Neural cell (in vitro differentiated cells): Measurements from ENCODE around the gene FAM234A. TPM values are rescaled to one million over a fixed set of nuclear protein-coding genes. Genes with fewer than 3 reads are reported as not detected.

Experiments
- H2AFZ ChIP-seq: fragments of 200-600, 300-800 bp; sonication (generic), shearing (Covaris generic); 2 replicates; pipeline ENCODE4 v1.6.0; 2014; ENCODE audit warnings: low read depth, mild to moderate bottlenecking, antibody characterized with exemption, low read length, moderate library complexity
- H3F3A ChIP-seq: fragments of 200-600 bp; shearing (Covaris generic); 2 replicates; pipeline ENCODE4 v1.6.1; 2016; ENCODE audit warnings: mild to moderate bottlenecking, moderate library complexity, mixed read lengths, antibody characterized with exemption, low read length; ENCODE audit not compliant: insufficient read depth, poor library complexity, severe bottlenecking
- H3K27ac ChIP-seq: fragments of 200-600, 300-800 bp; sonication (generic), shearing (Covaris generic); 2 replicates; pipeline ENCODE4 v1.5.1; 2014; ENCODE audit warnings: mild to moderate bottlenecking, low read length, moderate library complexity
- H3K27me3 ChIP-seq: fragments of 300-800, 200-600 bp; sonication (generic), shearing (Covaris generic); 2 replicates; pipeline ENCODE4 v1.6.0; 2014; ENCODE audit warnings: mild to moderate bottlenecking, low read depth, low read length, moderate library complexity; ENCODE audit not compliant: insufficient read depth
- H3K36me3 ChIP-seq: fragments of 300-800, 200-600 bp; sonication (generic), shearing (Covaris generic); 2 replicates; pipeline ENCODE4 v1.5.1; 2014; ENCODE audit warnings: mild to moderate bottlenecking, antibody characterized with exemption, low read length, moderate library complexity; ENCODE audit not compliant: insufficient read depth
- H3K4me2 ChIP-seq: fragments of 300-800, 200-600 bp; sonication (generic), shearing (Covaris generic); 2 replicates; pipeline ENCODE4 v1.6.0; 2014; ENCODE audit warnings: mild to moderate bottlenecking, low read length
- H3K4me3 ChIP-seq: fragments of 300-800, 200-600 bp; sonication (generic), shearing (Covaris generic); 2 replicates; pipeline ENCODE4 v1.5.1; 2014; ENCODE audit warnings: mild to moderate bottlenecking, low read length, moderate library complexity
- H3K79me2 ChIP-seq: fragments of 200-600 bp; shearing (Covaris generic); replicated peaks from 2 replicates; pipeline ENCODE4 v1.6.0; 2014; ENCODE audit warnings: mild to moderate bottlenecking, low read length, moderate library complexity; ENCODE audit not compliant: insufficient read depth
- H3K9ac ChIP-seq: fragments of 300-800, 200-600 bp; sonication (generic), shearing (Covaris generic); 2 replicates; pipeline ENCODE4 v1.6.1; 2016; ENCODE audit warnings: mild to moderate bottlenecking, low read length, mixed read lengths
- H3K9me2 ChIP-seq: fragments of 200-600 bp; shearing (Covaris generic); 2 replicates; pipeline ENCODE4 v1.6.1; 2016; ENCODE audit warnings: mild to moderate bottlenecking, low read length, mixed read lengths; ENCODE audit not compliant: insufficient read depth
- H3K9me3 ChIP-seq: fragments of 200-600, 300-800 bp; sonication (generic), shearing (Covaris generic); 2 replicates; pipeline ENCODE4 v1.6.1; 2016; ENCODE audit warnings: mild to moderate bottlenecking, mixed run types, low read length, moderate library complexity, mixed read lengths
- H4K20me1 ChIP-seq: fragments of 200-600 bp; shearing (Covaris generic); 2 replicates; pipeline ENCODE4 v1.6.1; 2016; ENCODE audit warnings: mild to moderate bottlenecking, mixed run types; ENCODE audit not compliant: insufficient read depth
- EP300 ChIP-seq: fragments of 450-650 bp; conservative IDR thresholded peaks from 2 replicates; pipeline ENCODE4 v1.6.1; 2014; ENCODE audit warnings: antibody characterized with exemption, mild to moderate bottlenecking, moderate library complexity; ENCODE audit not compliant: poor library complexity, severe bottlenecking
- EZH2 ChIP-seq: fragments of 200-600, 300-800 bp; shearing (Covaris generic), sonication (generic); IDR thresholded peaks from 2 replicates; pipeline ENCODE4 v1.6.1; 2014; ENCODE audit warnings: antibody characterized with exemption, low read length, borderline replicate concordance, mild to moderate bottlenecking; ENCODE audit not compliant: insufficient read depth, poor library complexity, severe bottlenecking
- MXI1 ChIP-seq: fragments of 450-650 bp; conservative IDR thresholded peaks from 2 replicates; pipeline ENCODE4 v1.6.1; 2014; ENCODE audit warnings: antibody characterized with exemption, mild to moderate bottlenecking; ENCODE audit not compliant: poor library complexity, severe bottlenecking
- POLR2AphosphoS5 ChIP-seq: IDR thresholded peaks from 2 replicates; pipeline ENCODE4 v1.6.1; 2012
- RAD21 ChIP-seq: fragments of 450-650 bp; conservative IDR thresholded peaks from 2 replicates; pipeline ENCODE4 v1.6.1; 2014; ENCODE audit warnings: antibody characterized with exemption, mild to moderate bottlenecking, moderate library complexity
- SMC3 ChIP-seq: fragments of 450-650 bp; conservative IDR thresholded peaks from 2 replicates; pipeline ENCODE4 v1.6.1; 2014; ENCODE audit warnings: antibody characterized with exemption, mild to moderate bottlenecking, moderate library complexity; ENCODE audit not compliant: poor library complexity
- TAF1 ChIP-seq: IDR thresholded peaks from 2 replicates; pipeline ENCODE4 v1.6.1; 2012; ENCODE audit warnings: low read depth
- polyA plus RNA-seq: library from polyadenylated mRNA; depleted of rRNA; stranded (reverse); fragments of >200 nt; gene quantifications from 2 replicates; pipeline ENCODE4 v1.2.3, GENCODE V29; 2014
- TF ChIP-seq, protein P1 (sequence below): fragments of 450-650 bp; IDR thresholded peaks from 2 replicates; pipeline ENCODE4 v1.5.1; 2014; ENCODE audit warnings: antibody characterized with exemption, mild to moderate bottlenecking, moderate library complexity; ENCODE audit not compliant: poor library complexity, severe bottlenecking
- TF ChIP-seq, protein P2 (sequence below): IDR thresholded peaks from 2 replicates; pipeline ENCODE4 v1.6.1; 2012; ENCODE audit warnings: borderline replicate concordance

Gene FAM234A
- polyA plus RNA-seq, 1 donor from 2014 or later, result 29.9 TPM

GRCh38 chr16:272633-273546, 38.3 kb downstream of the FAM234A start:
- no peak overlapping the region for H3K4me2 ChIP-seq
- no peaks in the 10 kb centered on the region for H3K9me2 ChIP-seq
- H3K27me3 ChIP-seq, result peaks cover 21% of the 10 kb centered on the region
- no peak overlapping the region for H2AFZ ChIP-seq
- no peaks in the 10 kb centered on the region for H3K9me3 ChIP-seq
- no peaks in the 10 kb centered on the region for H3K79me2 ChIP-seq
- H3F3A ChIP-seq, result no peaks in the 10 kb centered on the region
- H4K20me1 ChIP-seq, result no peaks in the 10 kb centered on the region
- H3K36me3 ChIP-seq, result no peaks in the 10 kb centered on the region
- no peak overlapping the region for H3K4me3 ChIP-seq
- no peak overlapping the region for H3K27ac ChIP-seq
- H3K9ac ChIP-seq, result no peak overlapping the region
- no peak for TF ChIP-seq EP300
- TF ChIP-seq, protein P1, sequence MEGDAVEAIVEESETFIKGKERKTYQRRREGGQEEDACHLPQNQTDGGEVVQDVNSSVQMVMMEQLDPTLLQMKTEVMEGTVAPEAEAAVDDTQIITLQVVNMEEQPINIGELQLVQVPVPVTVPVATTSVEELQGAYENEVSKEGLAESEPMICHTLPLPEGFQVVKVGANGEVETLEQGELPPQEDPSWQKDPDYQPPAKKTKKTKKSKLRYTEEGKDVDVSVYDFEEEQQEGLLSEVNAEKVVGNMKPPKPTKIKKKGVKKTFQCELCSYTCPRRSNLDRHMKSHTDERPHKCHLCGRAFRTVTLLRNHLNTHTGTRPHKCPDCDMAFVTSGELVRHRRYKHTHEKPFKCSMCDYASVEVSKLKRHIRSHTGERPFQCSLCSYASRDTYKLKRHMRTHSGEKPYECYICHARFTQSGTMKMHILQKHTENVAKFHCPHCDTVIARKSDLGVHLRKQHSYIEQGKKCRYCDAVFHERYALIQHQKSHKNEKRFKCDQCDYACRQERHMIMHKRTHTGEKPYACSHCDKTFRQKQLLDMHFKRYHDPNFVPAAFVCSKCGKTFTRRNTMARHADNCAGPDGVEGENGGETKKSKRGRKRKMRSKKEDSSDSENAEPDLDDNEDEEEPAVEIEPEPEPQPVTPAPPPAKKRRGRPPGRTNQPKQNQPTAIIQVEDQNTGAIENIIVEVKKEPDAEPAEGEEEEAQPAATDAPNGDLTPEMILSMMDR, result no peak
- TF ChIP-seq RAD21, result no peak
- no peak for TF ChIP-seq SMC3
- TF ChIP-seq, protein P2, sequence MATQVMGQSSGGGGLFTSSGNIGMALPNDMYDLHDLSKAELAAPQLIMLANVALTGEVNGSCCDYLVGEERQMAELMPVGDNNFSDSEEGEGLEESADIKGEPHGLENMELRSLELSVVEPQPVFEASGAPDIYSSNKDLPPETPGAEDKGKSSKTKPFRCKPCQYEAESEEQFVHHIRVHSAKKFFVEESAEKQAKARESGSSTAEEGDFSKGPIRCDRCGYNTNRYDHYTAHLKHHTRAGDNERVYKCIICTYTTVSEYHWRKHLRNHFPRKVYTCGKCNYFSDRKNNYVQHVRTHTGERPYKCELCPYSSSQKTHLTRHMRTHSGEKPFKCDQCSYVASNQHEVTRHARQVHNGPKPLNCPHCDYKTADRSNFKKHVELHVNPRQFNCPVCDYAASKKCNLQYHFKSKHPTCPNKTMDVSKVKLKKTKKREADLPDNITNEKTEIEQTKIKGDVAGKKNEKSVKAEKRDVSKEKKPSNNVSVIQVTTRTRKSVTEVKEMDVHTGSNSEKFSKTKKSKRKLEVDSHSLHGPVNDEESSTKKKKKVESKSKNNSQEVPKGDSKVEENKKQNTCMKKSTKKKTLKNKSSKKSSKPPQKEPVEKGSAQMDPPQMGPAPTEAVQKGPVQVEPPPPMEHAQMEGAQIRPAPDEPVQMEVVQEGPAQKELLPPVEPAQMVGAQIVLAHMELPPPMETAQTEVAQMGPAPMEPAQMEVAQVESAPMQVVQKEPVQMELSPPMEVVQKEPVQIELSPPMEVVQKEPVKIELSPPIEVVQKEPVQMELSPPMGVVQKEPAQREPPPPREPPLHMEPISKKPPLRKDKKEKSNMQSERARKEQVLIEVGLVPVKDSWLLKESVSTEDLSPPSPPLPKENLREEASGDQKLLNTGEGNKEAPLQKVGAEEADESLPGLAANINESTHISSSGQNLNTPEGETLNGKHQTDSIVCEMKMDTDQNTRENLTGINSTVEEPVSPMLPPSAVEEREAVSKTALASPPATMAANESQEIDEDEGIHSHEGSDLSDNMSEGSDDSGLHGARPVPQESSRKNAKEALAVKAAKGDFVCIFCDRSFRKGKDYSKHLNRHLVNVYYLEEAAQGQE, result no peak
- no peak for TF ChIP-seq MXI1
- TF ChIP-seq POLR2AphosphoS5, result no peak
- TF ChIP-seq TAF1, result no peak
- TF ChIP-seq EZH2, result no peak

DNA sequence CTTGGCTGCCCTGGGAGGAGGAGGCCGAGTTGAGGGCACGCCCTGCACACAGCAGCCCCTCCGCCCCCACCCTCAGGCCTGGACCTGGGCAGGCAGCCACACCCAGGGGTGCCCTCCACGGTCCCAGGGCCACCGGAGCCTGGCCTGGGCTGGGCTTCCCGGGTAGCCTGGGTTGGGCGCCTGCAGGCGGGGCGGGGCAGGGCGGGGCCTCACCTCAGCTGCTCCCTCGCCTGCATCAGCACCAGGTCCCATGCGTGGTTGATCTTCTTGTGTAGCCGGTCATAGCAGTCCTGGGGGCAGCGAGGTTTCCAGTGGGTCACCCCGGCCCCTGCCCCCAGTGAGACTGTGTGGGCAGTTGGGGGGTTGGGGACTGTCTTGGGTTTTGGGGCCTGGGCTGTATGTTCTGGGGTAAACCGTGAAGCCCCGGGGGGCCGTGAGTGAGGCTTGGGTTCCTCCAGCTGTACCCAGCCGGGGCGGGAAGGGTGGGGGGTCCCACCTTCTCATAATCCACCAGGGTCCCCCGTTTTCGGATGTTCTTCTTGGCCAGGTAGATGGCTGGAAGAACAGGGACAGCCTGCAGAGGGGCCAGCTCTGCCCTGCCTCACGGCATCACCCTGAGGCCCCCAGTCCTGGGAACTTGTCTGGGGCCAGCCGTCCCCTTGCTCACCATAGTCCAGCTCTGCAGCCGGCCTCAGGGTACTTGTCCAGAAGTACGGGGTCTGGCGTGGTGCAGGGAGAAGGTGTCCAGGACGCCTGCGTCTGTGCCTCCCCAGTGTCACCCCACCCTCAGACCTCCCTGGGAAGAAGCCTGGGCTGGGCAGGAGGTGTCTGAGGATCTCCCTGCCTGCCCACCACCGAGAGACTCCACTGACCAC, 39.2 kb downstream of the FAM234A start:
- TF ChIP-seq POLR2AphosphoS5 (no peak), SMC3 (no peak), MXI1 (no peak), TAF1 (no peak), RAD21 (no peak), EP300 (no peak)
- TF ChIP-seq, protein P1, result no peak
- no peaks in the 10 kb centered on the region for H3K9me3 ChIP-seq
- H3K4me3 ChIP-seq, result no peak overlapping the region

More for the DNA sequence above, 39.2 kb downstream of the FAM234A start:
- H3K36me3 ChIP-seq, result no peaks in the 10 kb centered on the region
- no peak overlapping the region for H3K27ac ChIP-seq
- no peaks in the 10 kb centered on the region for H3F3A ChIP-seq
- no peak overlapping the region for H2AFZ ChIP-seq
- H3K4me2 ChIP-seq, result no peak overlapping the region
- no peaks in the 10 kb centered on the region for H4K20me1 ChIP-seq
- H3K9me2 ChIP-seq, result no peaks in the 10 kb centered on the region
- peaks cover 21% of the 10 kb centered on the region for H3K27me3 ChIP-seq
- no peaks in the 10 kb centered on the region for H3K79me2 ChIP-seq
- H3K9ac ChIP-seq, result no peak overlapping the region
